GM18951 (cell line): Measurements from ENCODE around the gene DEF6.
A peak's percentile ranks its signal among the peaks of the same experiment; 100 is the strongest.

Source experiments
- POLR2A ChIP-seq: IDR thresholded peaks from 4 replicates; pipeline ENCODE4 v1.6.1; 2011; ENCODE audit warnings: mild to moderate bottlenecking; ENCODE audit not compliant: insufficient read length, insufficient read depth; ENCODE audit errors: extremely low read depth
- in situ Hi-C: fragments of 300-500 bp; cut with MboI; formaldehyde crosslinking; loops from one replicate; pipeline ENCODE4 v1.12.0; 2022; ENCODE audit warnings: low sequenced_read_pairs, mixed read lengths, inconsistent platforms; ENCODE audit not compliant: unreplicated experiment

DEF6 gene, protein sequence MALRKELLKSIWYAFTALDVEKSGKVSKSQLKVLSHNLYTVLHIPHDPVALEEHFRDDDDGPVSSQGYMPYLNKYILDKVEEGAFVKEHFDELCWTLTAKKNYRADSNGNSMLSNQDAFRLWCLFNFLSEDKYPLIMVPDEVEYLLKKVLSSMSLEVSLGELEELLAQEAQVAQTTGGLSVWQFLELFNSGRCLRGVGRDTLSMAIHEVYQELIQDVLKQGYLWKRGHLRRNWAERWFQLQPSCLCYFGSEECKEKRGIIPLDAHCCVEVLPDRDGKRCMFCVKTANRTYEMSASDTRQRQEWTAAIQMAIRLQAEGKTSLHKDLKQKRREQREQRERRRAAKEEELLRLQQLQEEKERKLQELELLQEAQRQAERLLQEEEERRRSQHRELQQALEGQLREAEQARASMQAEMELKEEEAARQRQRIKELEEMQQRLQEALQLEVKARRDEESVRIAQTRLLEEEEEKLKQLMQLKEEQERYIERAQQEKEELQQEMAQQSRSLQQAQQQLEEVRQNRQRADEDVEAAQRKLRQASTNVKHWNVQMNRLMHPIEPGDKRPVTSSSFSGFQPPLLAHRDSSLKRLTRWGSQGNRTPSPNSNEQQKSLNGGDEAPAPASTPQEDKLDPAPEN

DNA sequence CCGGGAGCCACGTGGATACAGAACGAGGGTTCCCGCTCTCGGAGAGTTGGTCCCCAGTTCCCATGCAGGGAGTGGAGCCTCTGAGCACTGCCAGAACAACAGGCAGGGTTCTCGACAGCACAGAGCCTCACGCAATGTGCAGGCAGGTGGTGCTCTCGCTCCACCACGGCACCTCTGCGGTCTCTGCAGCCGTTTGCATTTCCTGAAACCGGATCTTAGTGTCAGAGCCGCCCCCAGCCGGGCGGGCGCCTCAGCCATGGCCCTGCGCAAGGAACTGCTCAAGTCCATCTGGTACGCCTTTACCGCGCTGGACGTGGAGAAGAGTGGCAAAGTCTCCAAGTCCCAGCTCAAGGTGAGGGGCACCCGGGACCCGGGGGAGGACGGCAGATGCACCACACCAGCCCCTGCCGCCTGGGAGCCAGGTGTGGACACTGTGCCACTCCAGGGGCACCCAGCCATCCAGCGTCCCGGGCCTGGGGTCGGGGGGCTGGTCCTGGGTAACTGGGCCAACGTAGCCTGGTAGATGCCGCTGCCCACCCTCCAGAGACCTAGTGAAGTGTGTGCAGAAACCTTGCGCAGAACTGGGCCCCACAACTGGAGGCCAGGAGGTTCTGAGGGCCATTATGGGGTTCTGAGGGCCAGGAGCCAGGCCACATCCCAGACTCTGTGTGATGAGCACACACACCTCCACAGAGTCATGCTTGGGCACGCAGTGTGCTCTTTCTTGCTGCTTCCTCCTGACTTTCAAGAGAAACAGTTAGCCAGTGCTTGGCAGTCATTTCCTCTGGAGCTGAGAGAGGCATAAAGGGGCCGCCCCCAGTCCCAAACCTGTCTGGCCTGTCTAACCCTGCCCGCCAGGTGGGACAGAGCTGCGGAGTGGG, at the start of gene DEF6:
Gene DEF6 (plus strand): TSS at position 218 of the 881 bp plus-strand sequence. CDS start 39 bp downstream, at position 257.
- peak; percentile 77 for TF ChIP-seq POLR2A
- in situ Hi-C loops: no loop called here

DNA sequence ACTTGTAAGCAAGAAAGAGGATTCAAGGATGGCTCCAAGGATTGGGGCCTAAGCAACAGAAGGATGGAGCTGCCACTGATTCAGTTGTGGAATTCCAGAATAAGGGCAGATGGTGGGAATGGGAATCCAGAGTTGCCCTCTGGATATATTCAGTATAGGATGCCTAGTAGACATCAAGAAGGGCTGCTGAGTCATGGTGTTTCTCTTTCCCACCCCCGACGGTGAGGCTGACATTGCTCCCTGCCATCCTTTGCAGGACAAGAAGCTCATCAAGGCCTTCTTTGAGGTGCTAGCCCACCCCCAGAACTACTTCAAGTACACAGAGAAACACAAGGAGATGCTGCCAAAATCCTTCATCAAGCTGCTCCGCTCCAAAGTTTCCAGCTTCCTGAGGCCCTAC, 49.3 kb upstream of the DEF6 start:
- no peak for TF ChIP-seq POLR2A
- in situ Hi-C loops: no loop called here

DNA sequence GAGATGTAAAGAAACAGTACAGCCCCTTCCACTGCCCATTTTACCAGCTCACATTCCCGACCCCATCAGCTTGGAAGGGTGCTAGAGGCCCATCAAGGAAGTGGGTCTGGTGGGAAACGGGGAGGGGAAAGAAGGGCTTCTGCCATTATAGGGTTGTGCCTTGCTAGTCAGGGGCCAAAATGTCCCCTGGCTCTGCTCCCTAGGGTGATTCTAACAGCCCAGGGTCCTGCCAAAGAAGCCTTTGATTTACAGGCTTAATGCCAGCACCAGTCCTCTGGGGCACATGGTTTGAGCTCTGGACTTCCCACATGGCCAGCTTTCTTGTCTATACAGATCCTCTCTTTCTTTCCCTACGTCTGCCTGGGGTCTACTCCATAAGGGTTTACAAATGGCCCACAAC, 48.7 kb upstream of the DEF6 start:
- no peak for TF ChIP-seq POLR2A
- in situ Hi-C loops: no loop called here

DNA sequence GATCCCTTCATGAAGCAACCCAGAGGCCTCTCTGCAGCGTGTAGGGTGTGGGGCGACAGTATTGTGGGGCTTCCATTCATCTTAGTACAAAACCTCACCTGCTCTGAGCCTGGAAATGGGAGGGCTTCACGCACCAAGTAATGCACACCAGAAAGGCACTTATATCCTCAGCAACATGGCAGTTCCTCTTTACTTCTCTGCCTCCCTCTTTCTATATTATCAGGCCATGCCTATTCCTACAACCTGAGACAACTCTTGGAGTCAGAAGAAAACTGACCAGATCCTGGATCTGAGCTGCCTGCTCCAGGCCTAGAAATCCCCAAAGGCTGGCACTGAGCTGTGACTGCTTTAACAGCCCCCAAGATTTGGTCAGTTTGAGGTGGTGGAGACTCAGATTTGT, 45.7 kb upstream of the DEF6 start:
- TF ChIP-seq POLR2A: no peak
- in situ Hi-C loops: no loop called here

DNA sequence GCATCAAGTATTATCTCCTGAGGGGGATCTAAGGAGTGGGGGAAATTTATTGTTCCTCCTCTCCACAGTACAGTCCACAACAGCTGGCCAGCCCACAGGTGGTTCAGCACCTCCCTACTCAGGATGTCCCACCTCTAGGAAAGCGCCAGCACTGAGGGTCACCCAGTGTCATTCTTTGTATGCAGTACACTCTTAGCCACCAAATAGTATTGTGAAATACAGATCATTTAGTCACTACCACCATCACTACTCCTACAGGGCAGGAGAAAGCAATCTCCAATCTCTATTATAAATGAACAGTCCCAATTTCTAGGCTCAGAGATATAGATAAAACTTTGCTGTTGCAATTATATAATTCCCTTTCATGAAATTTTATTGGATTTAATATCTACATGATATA, 44.4 kb upstream of the DEF6 start:
- no peak for TF ChIP-seq POLR2A
- in situ Hi-C loops: no loop called here

DNA sequence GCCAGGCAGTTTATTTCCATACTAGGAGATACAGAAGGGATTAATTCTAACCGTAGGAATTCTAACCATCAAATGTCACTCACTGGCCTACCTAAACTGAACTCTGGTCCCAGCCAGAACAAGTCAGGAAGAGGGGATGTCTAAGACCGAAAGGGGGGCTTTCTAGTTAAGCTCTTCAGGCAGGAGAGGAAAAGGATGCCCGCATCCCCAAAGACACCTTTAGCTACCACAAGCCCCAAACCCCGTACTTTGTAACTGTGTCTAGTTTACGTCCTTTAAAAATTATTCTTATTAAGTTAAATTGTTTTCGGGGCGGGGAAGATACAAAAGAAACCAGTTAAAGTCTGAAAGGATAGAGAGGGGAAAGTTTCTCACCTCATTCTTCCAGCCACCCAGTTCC, 39.3 kb upstream of the DEF6 start:
- no peak for TF ChIP-seq POLR2A
- in situ Hi-C loops: no loop called here

DNA sequence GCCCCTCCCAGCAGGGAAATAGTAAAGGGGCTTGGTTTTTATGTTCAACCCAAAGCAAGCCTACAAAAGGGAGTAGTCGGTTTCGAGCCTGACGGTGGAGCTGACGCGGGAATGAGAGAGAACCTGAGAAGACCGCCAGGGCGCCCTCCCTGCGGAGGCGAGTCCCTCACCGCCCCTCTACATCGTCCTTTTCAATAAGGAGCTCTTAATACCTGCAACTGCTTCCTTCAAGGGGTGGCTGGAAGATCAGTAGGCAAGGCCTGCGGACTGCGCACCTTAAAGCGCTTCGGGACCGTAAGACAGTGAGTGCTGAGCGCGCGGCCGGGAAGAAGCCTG, 38.8 kb upstream of the DEF6 start:
- in situ Hi-C loops: no loop called here
- no peak for TF ChIP-seq POLR2A

DNA sequence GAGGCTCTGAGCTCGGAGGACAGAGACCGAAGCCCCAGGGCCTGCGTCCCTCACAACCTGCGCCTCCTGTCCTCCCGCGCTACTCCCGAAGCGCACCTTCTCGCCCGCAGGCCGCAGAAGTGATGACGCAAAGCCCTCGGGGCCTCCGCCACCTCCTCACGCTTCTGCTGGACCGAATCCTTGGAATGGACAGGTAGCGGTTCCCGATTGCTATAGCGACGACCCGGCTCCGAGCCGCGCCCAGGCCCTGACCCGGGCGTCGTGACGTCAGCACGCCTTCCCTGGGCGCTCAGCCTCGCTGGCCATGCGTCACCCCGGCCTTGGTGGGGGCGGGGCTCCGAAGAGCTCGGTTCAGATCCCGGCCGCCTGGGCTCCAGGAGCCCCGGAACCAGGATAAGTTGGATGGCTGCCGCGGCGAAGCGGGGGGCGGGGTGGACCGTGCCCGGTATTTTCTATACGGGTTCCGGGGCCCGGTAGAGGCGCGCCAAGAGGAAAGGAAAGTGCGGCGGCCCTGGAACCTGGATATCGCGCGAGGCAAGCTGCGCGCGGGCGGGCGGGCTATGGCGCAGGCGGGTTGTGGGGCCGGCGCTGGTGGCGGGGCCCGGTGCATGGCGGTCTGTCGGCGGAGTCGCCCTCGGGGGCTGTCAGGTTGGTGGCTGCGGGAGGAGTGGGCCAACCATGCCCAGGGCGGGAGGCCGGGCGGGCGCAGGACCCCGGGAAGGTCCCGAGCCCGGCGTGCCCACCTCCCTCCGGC, 38.2 kb upstream of the DEF6 start, which contains the start of gene ZNF76:
Gene ZNF76 (plus strand): TSS at position 542 of the 754 bp plus-strand sequence. CDS start 21,417 bp downstream, outside the sequence.
- in situ Hi-C loops: no loop called here
- peak; percentile 60 for TF ChIP-seq POLR2A

DNA sequence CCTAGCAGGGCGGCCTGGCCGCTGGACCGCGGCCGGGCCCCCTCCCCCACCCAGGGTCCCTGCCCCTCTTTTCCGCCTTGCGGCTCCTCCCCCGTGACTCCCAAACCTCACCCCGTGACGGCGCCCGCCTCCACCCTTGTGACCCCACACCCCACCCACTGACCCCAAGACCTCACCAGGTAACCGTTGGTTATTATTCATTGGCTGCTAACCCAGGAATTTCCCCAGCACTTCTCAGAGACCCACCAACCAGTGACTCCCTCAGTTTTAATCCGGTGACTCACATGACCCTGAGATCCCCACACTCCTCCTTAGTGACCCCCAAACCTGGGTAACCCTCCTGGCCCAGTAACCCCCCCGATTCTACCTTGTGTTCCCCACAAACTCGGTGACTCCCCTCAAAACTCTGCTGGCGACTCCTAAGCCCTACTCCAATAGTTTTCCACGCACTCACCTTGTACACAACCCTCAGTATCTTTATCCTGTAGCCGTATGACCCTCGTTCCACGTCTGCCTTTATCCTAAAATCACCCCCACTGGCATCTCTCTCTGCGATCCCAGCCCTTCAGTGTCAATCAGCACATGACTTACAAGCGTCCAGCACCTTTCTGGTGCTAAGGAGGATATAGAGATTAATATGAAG, 37.5 kb upstream of the DEF6 start:
- TF ChIP-seq POLR2A: peak; percentile 1
- in situ Hi-C loops: no loop called here

DNA sequence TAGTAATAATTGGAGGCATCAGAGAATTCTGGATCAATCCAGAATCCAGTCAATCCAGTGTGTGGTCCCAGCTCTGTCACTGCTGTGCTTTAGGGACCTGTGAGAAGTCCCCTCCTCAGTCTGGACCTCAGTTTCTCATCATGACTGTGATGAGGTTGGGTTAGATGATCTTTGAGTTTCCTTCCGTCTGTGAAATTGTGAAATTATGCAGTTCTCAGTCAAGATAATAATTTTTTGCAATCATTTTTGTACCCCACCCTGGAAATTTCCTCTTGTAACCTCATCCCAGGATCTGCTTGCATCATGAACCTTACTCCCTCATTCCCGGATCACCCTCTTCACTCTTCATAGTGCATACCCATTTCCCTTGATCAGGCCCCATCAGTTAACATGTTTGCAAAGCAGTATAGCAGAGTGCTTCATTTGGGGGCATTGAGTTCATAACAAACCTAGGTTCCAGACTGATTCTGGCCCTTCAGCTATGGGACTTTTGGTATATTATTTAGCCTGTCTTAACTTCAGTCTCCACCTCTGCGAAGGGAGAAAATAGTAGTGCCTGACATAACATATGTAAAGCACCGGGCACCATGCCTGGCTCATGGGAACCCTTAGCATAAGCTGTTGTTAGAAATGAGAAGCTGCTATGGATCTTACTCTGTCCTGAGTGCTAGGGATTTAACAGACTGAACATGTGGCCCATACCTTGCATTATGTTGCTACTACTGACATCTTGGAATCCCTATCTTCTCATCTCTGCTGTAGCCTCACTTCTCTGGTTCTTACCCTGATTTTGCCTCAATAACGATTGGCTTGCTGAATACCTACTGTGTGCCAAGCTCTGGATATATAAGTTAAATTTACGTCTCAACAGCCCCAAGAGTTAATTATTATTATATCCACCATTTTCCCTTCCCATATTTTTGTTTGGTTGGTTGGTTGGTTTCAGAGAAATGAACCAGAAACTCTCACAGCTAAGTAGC, 36.7 kb upstream of the DEF6 start:
- in situ Hi-C loops: no loop called here
- no peak for TF ChIP-seq POLR2A

DNA sequence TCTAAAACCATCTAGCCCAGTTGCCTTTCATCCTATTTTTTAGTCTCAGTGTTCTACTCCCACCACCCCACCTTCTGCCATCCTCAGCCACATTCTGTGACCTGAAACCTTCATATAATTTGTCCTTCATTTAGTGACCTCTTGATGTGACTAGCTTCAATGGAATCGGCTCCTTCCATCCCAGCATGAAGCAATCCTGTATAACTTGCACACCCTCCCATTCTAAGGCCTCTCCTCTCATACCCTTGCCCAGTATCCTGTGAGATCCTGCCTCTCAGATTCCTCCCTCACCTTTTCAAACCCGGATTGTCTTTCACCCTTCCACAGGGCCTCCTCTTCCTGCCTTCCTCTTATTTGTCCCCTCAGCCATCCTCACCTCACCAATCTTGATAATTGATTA, 35.0 kb upstream of the DEF6 start:
- in situ Hi-C loops: no loop called here
- TF ChIP-seq POLR2A: no peak
